Choroid plexus epithelial cell (primary cell): ENCODE results near the gene PID1.

Experiments used
- DNase-seq: peaks from one replicate; pipeline ENCODE4 v3.0.0-alpha.2; 2010; ENCODE audit warnings: low read depth
- H3K4me3 ChIP-seq: 2 replicates; pipeline ENCODE4 v1.5.1; 2011; ENCODE audit warnings: low read depth, mild to moderate bottlenecking, control low read depth, low read length, moderate library complexity
- TF ChIP-seq, protein P1 (sequence below): conservative IDR thresholded peaks from 2 replicates; pipeline ENCODE4 v1.5.1; 2011; ENCODE audit warnings: low read depth, mild to moderate bottlenecking, control low read depth, inconsistent platforms, low read length, moderate library complexity

Gene PID1

DNA sequence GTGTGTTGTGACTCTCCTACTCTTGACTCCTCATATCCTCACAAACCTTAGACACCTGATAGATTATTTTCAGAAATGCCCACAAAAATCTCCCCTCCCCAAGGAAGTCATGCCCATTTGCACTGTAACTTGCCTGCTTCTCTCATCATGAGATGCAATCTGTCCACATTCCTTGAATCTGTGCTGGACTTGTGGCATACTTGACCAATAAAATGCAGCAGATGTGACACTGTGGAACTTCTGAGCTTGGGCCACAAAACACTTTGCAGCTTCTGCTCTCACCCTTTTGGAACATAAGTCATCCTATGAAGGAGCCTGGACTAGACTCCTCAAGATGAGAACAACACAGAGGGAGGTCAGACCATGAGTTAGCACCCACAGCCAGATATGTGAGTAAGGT lies 4.4 kb upstream of the PID1 start:
- no peak for DNase-seq
- H3K4me3 ChIP-seq, result no peak overlapping the region
- TF ChIP-seq, protein P1, sequence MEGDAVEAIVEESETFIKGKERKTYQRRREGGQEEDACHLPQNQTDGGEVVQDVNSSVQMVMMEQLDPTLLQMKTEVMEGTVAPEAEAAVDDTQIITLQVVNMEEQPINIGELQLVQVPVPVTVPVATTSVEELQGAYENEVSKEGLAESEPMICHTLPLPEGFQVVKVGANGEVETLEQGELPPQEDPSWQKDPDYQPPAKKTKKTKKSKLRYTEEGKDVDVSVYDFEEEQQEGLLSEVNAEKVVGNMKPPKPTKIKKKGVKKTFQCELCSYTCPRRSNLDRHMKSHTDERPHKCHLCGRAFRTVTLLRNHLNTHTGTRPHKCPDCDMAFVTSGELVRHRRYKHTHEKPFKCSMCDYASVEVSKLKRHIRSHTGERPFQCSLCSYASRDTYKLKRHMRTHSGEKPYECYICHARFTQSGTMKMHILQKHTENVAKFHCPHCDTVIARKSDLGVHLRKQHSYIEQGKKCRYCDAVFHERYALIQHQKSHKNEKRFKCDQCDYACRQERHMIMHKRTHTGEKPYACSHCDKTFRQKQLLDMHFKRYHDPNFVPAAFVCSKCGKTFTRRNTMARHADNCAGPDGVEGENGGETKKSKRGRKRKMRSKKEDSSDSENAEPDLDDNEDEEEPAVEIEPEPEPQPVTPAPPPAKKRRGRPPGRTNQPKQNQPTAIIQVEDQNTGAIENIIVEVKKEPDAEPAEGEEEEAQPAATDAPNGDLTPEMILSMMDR, result no peak

DNA sequence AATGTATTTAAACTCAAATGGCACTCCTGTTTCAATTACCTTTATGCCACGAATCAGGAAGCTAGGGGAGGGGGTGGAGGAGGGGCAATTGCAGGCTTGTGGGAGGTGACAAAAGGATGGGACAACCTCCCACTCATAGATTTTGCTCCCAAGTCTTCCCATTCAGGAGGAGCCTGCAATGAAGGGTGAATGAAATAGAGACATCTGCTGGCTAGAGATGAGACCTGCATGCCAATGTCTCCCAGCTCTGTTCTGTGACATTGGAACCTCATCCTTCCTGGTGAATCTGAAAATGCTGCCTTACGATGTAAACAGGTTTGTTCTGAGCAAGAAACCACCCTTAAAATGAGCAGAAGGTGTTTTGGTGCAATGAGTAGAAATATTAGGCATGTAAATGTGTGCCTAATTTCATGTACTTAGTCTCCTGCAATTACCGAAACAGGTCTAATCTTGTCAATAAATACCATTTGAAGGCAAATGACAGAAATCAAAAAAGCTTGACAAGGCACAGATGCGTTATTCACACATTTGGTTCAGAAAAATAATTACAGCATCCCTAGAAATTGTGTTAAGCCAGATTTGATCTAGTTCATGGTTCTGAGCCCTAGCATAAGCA lies 2.7 kb upstream of the PID1 start:
- peak overlapping the region; percentile 51 for H3K4me3 ChIP-seq
- DNase-seq, result peak; percentile 94
- TF ChIP-seq, protein P1, result peak; percentile 97

DNA sequence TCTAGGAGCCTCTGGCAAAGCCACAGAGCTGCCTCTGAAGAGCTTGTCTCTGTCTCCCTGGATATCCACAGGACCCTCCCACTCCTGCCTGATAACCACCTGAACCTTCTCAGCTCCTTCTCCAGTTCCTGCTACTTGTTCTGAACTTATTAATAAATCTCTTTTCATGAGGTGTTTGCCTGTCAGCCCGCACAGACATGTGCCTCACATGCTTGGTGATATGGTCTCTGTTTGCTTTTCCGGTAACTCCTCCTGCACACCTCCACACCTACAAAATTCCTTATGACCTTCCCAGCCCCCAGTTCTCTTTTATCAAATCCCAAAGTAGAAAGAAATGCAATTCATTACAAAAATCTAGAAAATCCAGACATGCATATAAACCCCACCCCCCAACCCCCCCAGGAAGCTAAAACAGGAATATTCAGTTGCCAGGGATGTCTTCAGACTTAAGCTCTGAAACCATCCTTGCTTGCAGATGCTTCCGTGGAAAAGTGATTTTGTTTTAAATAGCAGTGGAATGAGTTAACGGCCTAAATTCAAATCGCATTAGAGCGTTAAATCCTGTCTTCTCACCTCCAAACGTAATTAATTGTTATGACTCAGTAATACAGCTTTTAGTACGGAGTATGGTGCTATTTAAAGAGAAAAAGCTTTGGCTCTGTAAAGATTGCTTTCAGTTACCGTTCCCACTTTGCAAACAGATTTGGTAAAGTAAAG lies 2.1 kb upstream of the PID1 start:
- DNase-seq, result no peak
- TF ChIP-seq, protein P1, result no peak
- peak overlapping the region; percentile 51 for H3K4me3 ChIP-seq

DNA sequence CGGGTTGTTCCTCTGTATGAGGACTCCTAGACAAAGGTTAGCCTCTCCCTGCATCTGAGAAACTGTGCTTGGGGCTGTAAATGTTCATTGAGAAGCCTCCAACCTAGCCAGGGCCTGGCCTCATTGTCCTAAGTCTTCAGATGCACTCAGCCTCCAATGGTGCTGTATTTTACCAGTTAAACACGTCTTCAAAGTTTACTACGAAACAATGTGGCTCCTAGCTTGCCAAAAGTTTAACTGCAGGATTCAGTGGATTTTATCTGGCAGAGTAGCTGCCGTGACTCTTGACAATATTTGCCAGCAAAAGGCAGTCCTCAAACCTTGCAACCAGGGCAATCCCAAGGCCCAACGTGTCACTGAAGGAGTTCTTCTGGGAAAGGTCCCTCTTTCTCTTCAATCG lies 1.1 kb downstream of the PID1 start:
- DNase-seq, result peak; percentile 15
- peak overlapping the region; percentile 87 for H3K4me3 ChIP-seq
- TF ChIP-seq, protein P1, result no peak

DNA sequence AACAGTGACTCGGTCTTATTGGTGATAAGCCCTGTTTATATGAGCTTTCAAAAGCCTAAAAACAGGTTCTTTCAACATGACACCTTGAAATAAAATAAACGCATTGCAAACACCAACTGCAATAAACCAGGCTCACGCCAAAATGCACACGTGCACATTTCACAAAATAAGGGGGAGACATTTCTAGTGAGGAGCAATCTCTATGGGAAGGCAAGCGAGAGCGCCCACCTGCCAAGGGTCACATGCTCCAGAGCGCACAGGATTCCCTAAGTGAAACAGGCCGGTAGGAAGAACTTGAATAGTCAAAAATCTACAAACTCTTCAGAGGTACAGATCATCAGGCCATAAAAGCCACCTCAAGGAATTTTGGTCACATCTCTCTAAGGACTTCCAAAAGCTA lies 1.9 kb downstream of the PID1 start:
- TF ChIP-seq, protein P1, result no peak
- no peak for DNase-seq
- H3K4me3 ChIP-seq, result no peak overlapping the region

DNA sequence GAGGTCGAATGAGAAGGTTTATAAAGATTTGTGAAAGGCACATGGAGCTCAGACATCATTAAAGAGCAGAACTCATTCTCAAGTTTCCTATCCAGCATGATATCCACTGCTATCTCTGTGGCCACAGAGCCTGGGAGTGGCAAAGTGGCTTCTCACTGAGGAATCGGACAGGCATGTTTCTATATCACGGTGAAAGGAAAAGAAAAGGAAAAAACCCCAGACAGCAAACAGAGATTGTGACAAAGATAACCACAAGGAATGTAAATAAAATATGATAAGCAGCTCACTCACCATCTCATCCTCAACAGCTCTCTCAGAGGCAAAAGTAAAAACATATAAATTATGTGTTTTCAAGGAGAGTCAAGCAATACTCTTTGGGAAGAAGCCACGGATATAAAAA lies 2.5 kb downstream of the PID1 start:
- TF ChIP-seq, protein P1, result no peak

DNA sequence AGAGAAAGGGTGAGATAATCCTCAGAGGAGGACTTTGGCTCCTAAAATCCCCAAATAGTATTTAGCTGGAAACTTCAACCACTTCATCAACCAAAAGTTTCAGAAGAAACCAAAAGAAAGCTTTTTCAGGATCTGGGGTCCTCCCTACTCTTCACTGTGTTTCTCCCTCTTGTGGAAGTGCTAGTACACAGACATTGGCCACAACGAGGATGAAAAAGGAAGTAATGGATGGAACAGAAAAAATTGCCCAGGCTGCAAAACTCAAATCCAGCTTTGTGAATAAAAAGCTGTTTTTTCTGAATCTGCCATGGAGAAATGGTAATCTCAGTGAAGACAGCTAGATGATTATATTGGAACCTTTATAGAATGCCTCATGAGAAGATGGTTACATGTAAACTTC lies 4.0 kb downstream of the PID1 start:
- no peak overlapping the region for H3K4me3 ChIP-seq
- no peak for DNase-seq
- TF ChIP-seq, protein P1, result peak; percentile 21

More for the DNA sequence above, 2.5 kb downstream of the PID1 start:
- DNase-seq, result peak; percentile 60
- peak overlapping the region; percentile 3 for H3K4me3 ChIP-seq
